IPS-15b (cell line): ENCODE data around the gene SOX30.

Source experiments
- H3K27me3 ChIP-seq: one replicate; pipeline ENCODE4 v1.6.1; 2013; ENCODE audit warnings: low read length; ENCODE audit not compliant: control insufficient read depth, insufficient read depth
- H3K36me3 ChIP-seq: one replicate; pipeline ENCODE4 v1.6.1; 2013; ENCODE audit warnings: low read length; ENCODE audit not compliant: control insufficient read depth, insufficient read depth
- H3K4me1 ChIP-seq: one replicate; pipeline ENCODE4 v1.6.1; 2013; ENCODE audit warnings: mild to moderate bottlenecking, low read length; ENCODE audit not compliant: control insufficient read depth, insufficient read depth
- H3K4me3 ChIP-seq: one replicate; pipeline ENCODE4 v1.5.1; 2013; ENCODE audit warnings: low read depth, low read length
- H3K9ac ChIP-seq: one replicate; pipeline ENCODE4 v1.6.1; 2013; ENCODE audit warnings: low read depth, mild to moderate bottlenecking, low read length
- H3K9me3 ChIP-seq: one replicate; pipeline ENCODE4 v1.6.1; 2013; ENCODE audit warnings: mild to moderate bottlenecking, low read length; ENCODE audit not compliant: control insufficient read depth, insufficient read depth

Gene SOX30

DNA sequence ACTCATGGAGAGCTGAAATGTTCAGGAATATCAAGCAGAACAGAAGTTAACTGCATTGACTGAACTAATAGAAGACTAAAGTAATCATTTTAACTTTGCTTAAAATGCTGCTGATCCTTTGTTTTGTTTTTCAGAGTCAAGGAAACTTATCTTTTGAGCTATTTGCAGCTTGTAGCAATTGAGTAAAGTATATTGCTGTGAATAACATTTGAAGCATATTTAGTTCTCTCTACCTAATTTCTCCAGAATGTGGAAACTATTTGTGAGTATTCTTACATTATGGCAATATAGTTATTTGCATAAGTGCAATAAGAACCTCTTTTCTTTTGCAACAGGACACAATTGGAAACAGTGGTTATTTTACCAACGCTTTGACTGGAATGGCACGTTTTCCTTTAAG is 5.3 kb upstream of the SOX30 start:
- no peaks in the 10 kb centered on the region for H3K9me3 ChIP-seq

DNA sequence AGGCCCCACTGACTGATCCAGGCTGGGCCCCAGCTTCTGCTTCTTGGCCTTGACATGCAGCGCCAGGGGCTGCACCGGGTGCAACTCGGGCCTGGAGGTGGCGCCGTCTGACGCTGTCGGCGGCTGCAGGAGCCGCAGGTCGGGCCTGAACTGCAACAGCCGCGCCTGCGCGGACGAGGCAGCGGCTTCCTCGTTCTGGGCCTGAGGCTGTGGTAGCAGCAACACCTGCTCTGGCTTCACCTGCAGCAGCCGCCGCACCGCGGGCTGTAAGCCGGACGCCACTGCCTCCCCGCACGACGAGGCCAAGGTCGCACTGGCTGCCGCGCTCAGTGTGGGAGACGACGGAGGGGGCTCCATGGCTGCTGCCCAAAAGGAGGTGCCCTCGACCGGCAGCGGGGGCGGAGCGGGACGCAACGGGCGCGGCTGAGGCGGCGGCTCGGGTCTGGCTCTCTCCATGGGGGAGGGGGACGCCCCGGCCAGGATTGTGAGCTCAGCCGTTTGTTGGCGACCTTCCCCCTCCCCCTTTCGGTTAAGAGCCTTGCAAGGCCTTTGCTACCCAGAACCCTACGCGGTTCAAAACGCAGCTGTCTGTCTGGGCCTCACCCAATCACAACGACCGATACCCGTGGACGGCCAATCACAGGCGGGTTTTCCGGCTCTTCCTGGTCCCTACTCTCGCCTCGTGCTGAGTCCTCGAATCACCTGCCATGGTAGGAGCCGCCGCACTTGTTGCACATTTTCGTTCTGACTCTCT is 438 bp downstream of the SOX30 start:
- Histone ChIP-seq H3K4me3 (peak overlapping the region; percentile 50), H3K27me3 (peaks cover 10% of the 10 kb centered on the region), H3K4me1 (no peaks in the 10 kb centered on the region), H3K9me3 (no peaks in the 10 kb centered on the region), H3K36me3 (no peaks in the 10 kb centered on the region), H3K9ac (no peak overlapping the region)

More for the DNA sequence above, 5.3 kb upstream of the SOX30 start:
- Histone ChIP-seq H3K4me1 (no peaks in the 10 kb centered on the region), H3K36me3 (no peaks in the 10 kb centered on the region), H3K4me3 (no peak overlapping the region), H3K27me3 (peaks cover 6% of the 10 kb centered on the region), H3K9ac (no peak overlapping the region)

DNA sequence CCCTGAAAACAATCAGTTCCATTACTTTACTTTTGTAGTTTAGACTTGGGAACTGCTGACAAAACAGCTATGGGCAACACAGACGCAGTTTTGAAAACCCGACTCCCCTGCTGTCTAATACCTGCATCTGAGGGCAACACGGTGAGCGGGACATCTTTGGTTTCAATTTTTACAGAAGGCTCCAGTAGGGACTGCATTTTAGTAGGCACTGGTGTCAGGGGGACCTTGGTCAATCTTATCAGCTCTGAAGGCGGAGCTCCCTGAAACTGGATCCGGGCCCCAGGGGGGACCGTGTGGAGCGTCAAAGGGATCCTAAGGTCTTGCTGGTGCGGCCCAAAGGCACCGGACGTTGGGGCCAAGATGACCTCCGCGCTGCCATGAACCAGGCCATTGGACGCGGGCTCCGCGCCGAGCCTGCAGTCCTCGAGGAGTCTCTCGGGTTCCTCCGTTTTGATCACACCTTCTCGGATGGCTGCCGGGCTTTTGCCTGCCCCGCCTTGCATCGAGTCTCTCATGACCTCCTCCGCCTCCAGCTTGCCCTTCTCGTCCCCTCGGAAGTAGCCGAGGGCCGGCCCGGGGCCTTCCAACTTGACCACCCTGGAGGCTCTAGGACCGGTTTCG is 1.1 kb downstream of the SOX30 start:
- no peaks in the 10 kb centered on the region for H3K9me3 ChIP-seq
- no peaks in the 10 kb centered on the region for H3K36me3 ChIP-seq
- no peak overlapping the region for H3K9ac ChIP-seq
- peaks cover 10% of the 10 kb centered on the region for H3K27me3 ChIP-seq
- peak overlapping the region; percentile 50 for H3K4me3 ChIP-seq
- H3K4me1 ChIP-seq: no peaks in the 10 kb centered on the region

DNA sequence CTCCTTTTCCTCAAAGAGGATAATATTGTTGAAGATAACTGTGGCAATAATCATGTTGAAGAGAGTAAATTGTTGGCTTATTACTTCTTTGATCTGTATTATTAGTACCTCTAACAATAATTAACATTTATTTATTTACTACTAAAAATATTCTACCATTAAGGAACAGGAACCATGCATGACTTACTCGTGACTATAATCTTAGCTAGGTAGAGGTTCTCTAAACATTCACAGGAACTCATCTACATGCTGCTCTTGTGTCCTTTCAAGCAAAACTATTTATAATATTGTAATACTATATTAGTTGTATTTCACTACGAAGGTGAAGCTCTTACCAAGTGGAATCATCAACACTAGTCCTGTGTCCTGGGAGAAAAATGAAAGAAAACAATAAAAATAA is 3.1 kb downstream of the SOX30 start:
- H3K36me3 ChIP-seq: no peaks in the 10 kb centered on the region
- peaks cover 10% of the 10 kb centered on the region for H3K27me3 ChIP-seq
- H3K9ac ChIP-seq: no peak overlapping the region
- H3K4me1 ChIP-seq: no peaks in the 10 kb centered on the region
- H3K9me3 ChIP-seq: no peaks in the 10 kb centered on the region
- H3K4me3 ChIP-seq: no peak overlapping the region

DNA sequence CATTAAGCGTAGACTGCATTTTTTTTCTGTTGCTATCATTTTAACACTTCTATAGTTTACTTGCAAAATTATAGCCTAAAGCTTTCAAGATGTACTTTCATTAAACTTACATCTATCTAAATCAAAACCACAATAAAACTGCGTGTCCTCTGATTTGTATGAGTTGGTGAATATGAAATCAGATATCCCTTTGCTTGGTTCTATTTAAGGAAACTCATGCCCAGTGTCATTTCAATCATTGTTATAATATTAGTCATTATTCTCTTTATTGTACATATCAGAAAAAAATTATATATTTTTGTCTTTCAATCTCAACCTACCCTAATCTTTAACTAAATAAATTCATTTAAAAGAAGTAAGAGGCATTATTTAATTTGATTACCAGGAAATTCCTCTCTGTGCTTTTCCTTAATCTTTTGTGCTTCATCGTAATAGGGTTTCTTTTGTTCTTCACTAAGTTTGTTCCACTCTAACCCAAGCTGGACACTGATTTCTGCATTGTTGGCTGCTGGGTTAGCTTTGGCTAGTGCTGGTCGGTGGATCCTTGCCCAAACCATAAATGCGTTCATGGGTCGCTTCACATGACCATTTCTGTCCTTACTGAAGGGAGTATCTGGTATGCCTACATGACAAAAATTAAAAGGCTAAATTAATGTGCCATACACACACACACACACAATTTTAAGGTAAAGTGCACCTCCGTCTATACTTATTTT is 3.8 kb downstream of the SOX30 start:
- Histone ChIP-seq H3K9me3 (no peaks in the 10 kb centered on the region), H3K36me3 (no peaks in the 10 kb centered on the region), H3K4me1 (no peaks in the 10 kb centered on the region), H3K27me3 (peaks cover 10% of the 10 kb centered on the region), H3K4me3 (no peak overlapping the region), H3K9ac (no peak overlapping the region)

DNA sequence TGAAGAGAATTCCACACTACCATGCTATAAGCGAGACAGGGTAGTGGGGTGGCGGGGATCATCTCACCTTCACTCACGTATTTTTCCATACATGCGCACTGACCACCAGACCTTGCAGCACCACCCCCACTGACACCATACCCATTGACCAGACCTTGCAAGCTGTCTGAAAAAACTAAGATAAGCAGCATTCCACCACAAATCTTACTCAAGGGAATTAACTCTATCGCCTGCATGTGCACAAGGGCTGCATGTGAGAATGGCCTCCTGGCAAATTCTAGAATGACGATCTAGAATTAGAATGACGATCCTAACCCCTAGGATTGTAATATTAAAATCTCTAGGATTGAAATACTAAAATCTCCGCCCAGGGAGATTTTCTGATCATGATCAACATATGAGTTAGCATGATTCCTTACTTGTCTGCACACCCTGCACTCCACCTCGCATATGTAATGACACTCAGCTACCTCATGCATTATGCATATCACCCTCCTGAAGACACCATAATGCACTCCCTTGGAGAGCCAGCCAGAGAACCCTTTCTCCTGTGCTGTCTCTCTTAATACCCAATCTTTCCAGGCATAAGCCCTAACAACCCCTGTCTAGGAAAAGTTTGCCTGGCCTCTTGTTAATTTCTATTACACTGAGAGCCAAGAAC is 11.7 kb downstream of the SOX30 start:
- Histone ChIP-seq H3K9ac (no peak overlapping the region), H3K27me3 (no peaks in the 10 kb centered on the region), H3K4me3 (no peak overlapping the region), H3K9me3 (no peaks in the 10 kb centered on the region), H3K4me1 (no peaks in the 10 kb centered on the region), H3K36me3 (no peaks in the 10 kb centered on the region)

DNA sequence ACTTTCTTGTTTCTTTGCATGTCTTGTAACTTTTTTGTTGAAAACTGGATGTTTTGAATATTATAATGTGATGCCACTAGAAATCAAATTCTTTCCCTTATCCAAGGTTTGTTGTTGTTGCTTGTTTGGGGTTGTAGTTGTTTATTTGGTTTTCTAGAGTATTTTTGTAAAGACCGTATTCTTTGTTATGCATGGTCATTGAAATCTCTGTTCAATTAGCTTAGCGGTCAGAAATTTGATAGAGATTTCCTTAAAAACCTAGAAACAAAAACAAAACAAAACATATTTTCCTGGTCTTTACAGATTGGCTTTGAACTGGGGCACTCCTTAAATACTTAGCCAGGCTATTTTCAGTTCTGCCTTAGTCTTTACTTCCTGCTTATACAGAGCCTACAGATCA is 21.9 kb downstream of the SOX30 start:
- no peaks in the 10 kb centered on the region for H3K9me3 ChIP-seq
- no peaks in the 10 kb centered on the region for H3K27me3 ChIP-seq
- no peaks in the 10 kb centered on the region for H3K36me3 ChIP-seq
- H3K9ac ChIP-seq: no peak overlapping the region
- H3K4me1 ChIP-seq: no peaks in the 10 kb centered on the region
- no peak overlapping the region for H3K4me3 ChIP-seq

DNA sequence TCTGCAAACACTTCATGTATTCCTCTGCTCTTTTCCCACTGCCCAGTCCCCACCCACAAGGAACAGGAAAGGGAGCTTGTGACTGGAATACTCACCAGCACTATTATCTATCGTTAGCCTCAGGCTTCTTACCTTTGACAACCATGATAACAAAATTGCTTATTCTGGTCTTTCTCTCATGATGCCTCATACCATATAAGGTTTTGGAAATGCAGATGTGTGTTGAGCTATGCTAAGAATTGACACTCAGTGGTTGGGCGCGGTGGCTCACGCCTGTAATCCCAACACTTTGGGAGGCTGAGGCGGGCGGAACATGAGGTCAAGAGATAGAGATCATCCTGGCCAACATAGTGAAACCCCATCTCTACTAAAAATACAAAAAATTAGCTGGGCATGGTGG is 25.4 kb downstream of the SOX30 start:
- Histone ChIP-seq H3K4me1 (no peaks in the 10 kb centered on the region), H3K9me3 (no peaks in the 10 kb centered on the region), H3K27me3 (no peaks in the 10 kb centered on the region), H3K9ac (no peak overlapping the region), H3K36me3 (no peaks in the 10 kb centered on the region), H3K4me3 (no peak overlapping the region)

DNA sequence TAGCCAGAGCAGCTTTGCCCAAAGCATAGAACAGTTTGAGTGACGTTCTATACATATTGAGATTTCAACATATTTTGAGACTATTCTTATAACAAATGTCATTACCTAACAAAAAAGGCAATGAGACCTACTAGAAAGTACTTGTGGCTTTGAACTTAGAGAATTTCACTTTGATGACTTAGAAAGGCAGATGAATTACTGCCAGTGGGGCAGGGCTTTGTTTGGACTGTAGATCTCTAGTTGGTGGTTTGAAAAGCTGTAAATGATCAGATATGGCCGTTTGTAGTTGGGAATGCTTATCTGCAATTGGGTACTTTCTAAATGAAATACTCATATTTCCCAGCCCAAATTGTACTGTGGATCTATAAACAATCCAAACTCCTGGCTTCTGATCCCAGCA is 28.1 kb downstream of the SOX30 start:
- no peaks in the 10 kb centered on the region for H3K27me3 ChIP-seq
- no peaks in the 10 kb centered on the region for H3K36me3 ChIP-seq
- no peaks in the 10 kb centered on the region for H3K4me1 ChIP-seq
- H3K9ac ChIP-seq: no peak overlapping the region
- no peaks in the 10 kb centered on the region for H3K9me3 ChIP-seq
- H3K4me3 ChIP-seq: no peak overlapping the region

DNA sequence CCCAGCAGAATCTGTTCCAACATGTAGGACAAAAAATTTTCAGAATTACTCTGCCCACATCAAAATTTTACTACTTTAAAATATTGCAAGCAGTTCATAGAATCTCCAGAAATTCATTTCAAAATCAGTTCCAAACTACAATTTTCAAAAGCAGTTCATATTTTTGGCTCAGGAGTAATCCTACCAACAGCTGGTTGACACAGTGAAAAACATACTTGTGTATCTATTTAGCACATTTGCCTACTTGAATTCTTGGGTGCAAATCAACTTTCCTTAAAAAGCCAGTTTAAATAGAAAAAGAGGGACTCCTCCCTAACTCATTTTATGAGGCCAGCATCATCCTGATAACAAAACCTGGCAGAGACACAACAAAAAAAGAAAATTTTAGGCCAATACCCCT is 31.5 kb downstream of the SOX30 start:
- Histone ChIP-seq H3K27me3 (no peaks in the 10 kb centered on the region), H3K4me1 (no peaks in the 10 kb centered on the region), H3K4me3 (no peak overlapping the region), H3K9ac (no peak overlapping the region), H3K9me3 (no peaks in the 10 kb centered on the region), H3K36me3 (no peaks in the 10 kb centered on the region)

DNA sequence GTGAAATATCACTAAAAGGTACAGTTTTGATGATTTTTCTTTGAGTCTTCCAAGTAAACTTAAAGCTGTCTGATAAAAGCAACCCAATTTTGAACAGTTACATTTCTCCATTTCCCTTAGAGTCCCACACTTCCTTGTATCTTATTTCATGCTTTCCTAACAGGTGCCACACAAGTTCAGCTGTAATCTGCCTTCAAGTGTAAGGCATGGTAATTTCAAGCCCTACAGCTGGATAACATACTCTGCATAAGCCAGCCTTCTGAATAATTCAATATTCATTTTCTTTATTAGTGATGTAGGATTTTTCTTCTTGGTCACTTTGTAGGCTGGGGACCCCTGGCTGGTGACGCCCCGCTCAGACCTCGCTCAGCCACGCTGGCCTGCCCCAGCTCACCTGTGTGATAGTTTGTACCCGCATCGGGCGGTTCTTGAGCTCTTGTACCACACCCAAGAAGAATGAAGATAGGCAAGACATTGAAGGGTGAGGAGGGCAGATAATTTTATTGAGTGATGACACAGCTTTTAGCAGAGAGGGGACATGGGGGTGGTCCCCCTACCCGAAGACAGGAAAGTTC is 34.0 kb downstream of the SOX30 start:
- Histone ChIP-seq H3K4me3 (no peak overlapping the region), H3K9me3 (no peaks in the 10 kb centered on the region), H3K4me1 (no peaks in the 10 kb centered on the region), H3K9ac (no peak overlapping the region), H3K36me3 (no peaks in the 10 kb centered on the region), H3K27me3 (no peaks in the 10 kb centered on the region)
